Measurements from ENCODE around the gene ALK. TPM values are rescaled to one million over a fixed set of nuclear protein-coding genes. Genes with fewer than 3 reads are reported as not detected.

ALK gene
- total RNA-seq, 2 donors from 2014 or later: not detected

DNA sequence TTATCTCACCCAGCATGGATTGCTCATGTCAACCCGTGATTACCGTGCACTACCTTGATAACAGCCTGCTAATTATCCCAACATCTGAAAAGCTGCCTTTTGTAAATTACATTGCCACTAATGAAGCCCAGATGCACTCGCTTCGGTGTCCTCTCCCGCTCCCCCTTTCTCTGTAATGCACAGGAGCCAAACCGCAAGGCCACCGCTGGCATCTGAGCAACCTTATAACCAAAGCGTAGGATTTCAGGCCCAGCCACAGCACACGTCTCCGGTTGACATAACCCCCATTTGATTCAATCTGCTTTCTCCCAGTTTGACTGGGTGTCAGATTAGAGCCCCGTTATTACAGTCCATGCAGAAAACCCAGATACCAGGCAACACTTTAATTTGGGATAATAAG is 341.2 kb downstream of the ALK start:
- no peak overlapping the region for H3K27ac Mint-ChIP-seq
- H3K27me3 Mint-ChIP-seq: peaks cover 52% of the 10 kb centered on the region
- H3K36me3 Mint-ChIP-seq (ENCODE audit: low read depth): peaks cover 2% of the 10 kb centered on the region
- ATAC-seq: no peak
- DNase-seq: no peak
- no peaks in the 10 kb centered on the region for H3K4me1 Mint-ChIP-seq
- H3K4me3 Mint-ChIP-seq: no peak overlapping the region
- H3K9me3 ChIP-seq (ENCODE audit: control insufficient read depth, low read length, poor library complexity, severe bottlenecking): no peaks in the 10 kb centered on the region

GRCh38 chr2:29579495-29580169 is 341.8 kb downstream of the ALK start:
- H3K4me1 Mint-ChIP-seq: no peaks in the 10 kb centered on the region
- H3K36me3 Mint-ChIP-seq (ENCODE audit: low read depth): peaks cover 2% of the 10 kb centered on the region
- H3K27ac Mint-ChIP-seq: no peak overlapping the region
- H3K9me3 ChIP-seq (ENCODE audit: control insufficient read depth, low read length, poor library complexity, severe bottlenecking): no peaks in the 10 kb centered on the region
- ATAC-seq: no peak
- peaks cover 52% of the 10 kb centered on the region for H3K27me3 Mint-ChIP-seq
- no peak overlapping the region for H3K4me3 Mint-ChIP-seq
- no peak for DNase-seq

- DNase-seq: no peak
- Mint-ChIP-seq H3K36me3 (ENCODE audit: low read depth) (peaks cover 2% of the 10 kb centered on the region), H3K27me3 (peaks cover 47% of the 10 kb centered on the region), H3K4me3 (no peak overlapping the region), H3K27ac (no peak overlapping the region), H3K4me1 (no peaks in the 10 kb centered on the region)
- no peaks in the 10 kb centered on the region for H3K9me3 ChIP-seq (ENCODE audit: control insufficient read depth, low read length, poor library complexity, severe bottlenecking)
- ATAC-seq: no peak
Measured at GRCh38 chr2:29578084-29578598, 343.2 kb downstream of the ALK start.

DNA sequence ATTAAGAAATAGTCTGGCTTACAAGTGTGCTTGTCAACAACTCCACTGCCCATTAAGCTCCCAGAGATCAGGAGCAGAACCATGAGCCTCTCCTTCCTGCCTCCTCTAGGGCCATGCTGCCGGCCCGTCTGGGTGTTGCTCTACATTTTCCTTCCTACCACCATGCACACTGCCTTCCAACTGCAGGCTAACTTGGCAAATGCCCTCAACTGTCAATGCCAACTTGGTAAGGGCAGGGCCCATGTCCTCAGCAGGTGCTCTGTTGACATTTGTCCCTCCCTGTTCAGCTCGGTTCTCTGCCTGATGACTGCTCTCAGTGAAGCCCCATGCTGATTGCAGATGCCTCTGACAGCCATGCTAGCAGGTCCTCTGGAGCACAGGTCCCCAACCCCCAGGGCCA is 345.2 kb downstream of the ALK start:
- no peak for ATAC-seq

DNA sequence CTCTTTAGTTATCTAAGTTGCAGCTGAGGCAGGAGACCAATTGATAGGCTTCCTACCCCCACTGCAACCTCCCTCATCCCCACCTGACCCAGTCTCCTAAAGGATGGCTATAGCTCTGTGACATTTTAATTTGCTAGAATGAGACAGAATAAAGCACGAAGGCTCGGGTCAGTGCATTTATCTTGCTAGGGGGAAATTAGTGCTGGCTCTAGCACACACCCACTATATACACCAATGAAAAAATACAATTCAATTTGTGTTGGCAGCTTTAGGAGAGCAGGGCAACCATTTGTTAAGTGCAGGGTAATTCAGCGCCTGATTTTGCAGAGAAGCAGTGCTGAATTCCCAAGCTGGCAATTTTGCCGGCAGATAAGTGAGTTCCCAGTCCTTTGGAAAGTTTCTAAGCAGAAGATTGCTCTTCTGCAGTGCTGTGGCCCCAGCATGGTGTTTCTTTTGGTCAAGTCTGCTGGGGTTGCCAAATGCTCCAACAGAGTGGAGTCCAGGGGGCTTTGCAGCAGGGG is 346.0 kb downstream of the ALK start:
- no peak for DNase-seq
- H3K9me3 ChIP-seq (ENCODE audit: control insufficient read depth, low read length, poor library complexity, severe bottlenecking): no peaks in the 10 kb centered on the region
- no peak overlapping the region for H3K27ac Mint-ChIP-seq
- peaks cover 53% of the 10 kb centered on the region for H3K27me3 Mint-ChIP-seq
- no peak for ATAC-seq
- no peaks in the 10 kb centered on the region for H3K4me1 Mint-ChIP-seq
- H3K4me3 Mint-ChIP-seq: no peak overlapping the region
- H3K36me3 Mint-ChIP-seq (ENCODE audit: low read depth): peaks cover 2% of the 10 kb centered on the region

More for the DNA sequence above, 345.2 kb downstream of the ALK start:
- DNase-seq: no peak
- no peaks in the 10 kb centered on the region for H3K9me3 ChIP-seq (ENCODE audit: control insufficient read depth, low read length, poor library complexity, severe bottlenecking)
- Mint-ChIP-seq H3K4me3 (no peak overlapping the region), H3K27me3 (peaks cover 53% of the 10 kb centered on the region), H3K27ac (no peak overlapping the region), H3K36me3 (ENCODE audit: low read depth) (peaks cover 2% of the 10 kb centered on the region), H3K4me1 (no peaks in the 10 kb centered on the region)

DNA sequence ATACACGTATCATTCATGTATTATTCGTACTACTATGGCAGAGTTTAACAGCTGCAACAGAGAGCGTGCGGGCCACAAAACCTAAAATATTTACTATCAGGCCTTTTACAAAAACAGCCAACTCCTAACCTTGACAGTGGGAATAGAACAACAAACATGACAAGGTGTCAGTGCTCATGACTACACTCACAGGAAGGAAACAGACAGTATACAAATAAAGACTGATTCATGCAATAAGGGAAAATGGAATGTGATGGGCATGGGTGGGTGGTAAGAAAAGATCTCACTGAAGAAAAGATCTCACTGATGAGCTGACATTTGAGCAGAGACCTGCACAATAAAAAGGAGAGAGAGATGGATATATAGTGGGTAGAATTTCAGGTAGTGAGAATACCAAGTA is 347.8 kb downstream of the ALK start:
- Mint-ChIP-seq H3K27ac (no peak overlapping the region), H3K36me3 (ENCODE audit: low read depth) (peaks cover 2% of the 10 kb centered on the region), H3K4me3 (no peak overlapping the region), H3K4me1 (no peaks in the 10 kb centered on the region), H3K27me3 (peaks cover 54% of the 10 kb centered on the region)
- DNase-seq (no peak), ATAC-seq (no peak)
- H3K9me3 ChIP-seq (ENCODE audit: control insufficient read depth, low read length, poor library complexity, severe bottlenecking): no peaks in the 10 kb centered on the region

- no peaks in the 10 kb centered on the region for H3K9me3 ChIP-seq (ENCODE audit: control insufficient read depth, low read length, poor library complexity, severe bottlenecking)
- no peak overlapping the region for H3K27ac Mint-ChIP-seq
- no peaks in the 10 kb centered on the region for H3K4me1 Mint-ChIP-seq
- ATAC-seq (no peak), DNase-seq (no peak)
- peaks cover 56% of the 10 kb centered on the region for H3K27me3 Mint-ChIP-seq
- H3K4me3 Mint-ChIP-seq: no peak overlapping the region
- peaks cover 2% of the 10 kb centered on the region for H3K36me3 Mint-ChIP-seq (ENCODE audit: low read depth)
Measured at GRCh38 chr2:29573147-29573546, 348.2 kb downstream of the ALK start.

DNA sequence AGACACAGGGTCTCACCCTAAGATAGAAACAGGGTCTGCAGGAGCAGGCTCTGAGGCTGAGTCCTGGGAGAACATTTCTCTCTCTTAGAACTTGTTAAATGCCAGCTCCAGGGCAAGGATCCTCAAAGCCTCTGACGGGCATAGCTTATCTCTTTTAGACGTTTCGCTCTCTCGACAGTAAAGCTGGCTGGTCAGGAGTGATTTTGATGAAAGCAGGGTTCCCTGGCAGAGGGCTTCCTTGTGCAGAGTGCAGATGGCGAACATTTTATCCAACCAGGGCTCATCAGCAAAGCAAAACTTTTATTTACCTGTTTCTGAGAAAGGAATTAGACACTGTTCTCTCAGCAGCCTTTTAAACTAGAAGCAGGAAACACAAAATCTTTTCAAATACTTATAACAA is 350.8 kb downstream of the ALK start:
- Mint-ChIP-seq H3K27ac (no peak overlapping the region), H3K27me3 (peaks cover 46% of the 10 kb centered on the region)

DNA sequence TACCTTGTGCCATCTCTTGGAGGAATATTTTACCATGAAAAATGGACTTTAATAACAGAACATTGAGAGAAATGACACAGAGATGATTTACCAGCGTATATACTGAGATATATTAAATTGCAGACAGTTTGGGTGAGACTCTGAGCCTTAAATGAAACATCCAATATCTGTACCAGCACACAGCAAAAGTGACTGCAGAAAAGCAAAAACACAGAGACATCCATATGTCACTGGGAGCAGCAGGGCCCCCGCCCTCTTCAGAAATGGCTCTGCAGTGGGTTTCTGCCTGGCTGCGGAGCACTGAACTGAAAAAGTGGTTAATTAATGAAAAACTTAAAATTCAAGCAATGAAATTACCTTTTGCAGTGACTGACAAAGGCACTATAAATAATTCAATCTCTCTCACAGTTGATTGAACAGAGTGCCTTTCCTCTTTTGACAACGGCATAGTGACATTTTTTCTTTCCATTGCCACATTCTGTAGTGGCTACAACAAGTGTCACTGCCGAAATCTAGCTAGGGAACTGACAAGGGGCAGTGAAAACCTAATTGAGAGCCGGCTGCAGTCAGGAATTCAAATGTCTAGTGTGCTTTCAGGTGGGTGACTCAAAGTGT is 353.4 kb downstream of the ALK start:
- no peak for ATAC-seq
- DNase-seq: no peak

More for the DNA sequence above, 350.8 kb downstream of the ALK start:
- DNase-seq (no peak), ATAC-seq (no peak)
- H3K4me3 Mint-ChIP-seq: no peak overlapping the region
- H3K36me3 Mint-ChIP-seq (ENCODE audit: low read depth): no peaks in the 10 kb centered on the region
- no peaks in the 10 kb centered on the region for H3K9me3 ChIP-seq (ENCODE audit: control insufficient read depth, low read length, poor library complexity, severe bottlenecking)
- H3K4me1 Mint-ChIP-seq: peaks cover 2% of the 10 kb centered on the region

DNA sequence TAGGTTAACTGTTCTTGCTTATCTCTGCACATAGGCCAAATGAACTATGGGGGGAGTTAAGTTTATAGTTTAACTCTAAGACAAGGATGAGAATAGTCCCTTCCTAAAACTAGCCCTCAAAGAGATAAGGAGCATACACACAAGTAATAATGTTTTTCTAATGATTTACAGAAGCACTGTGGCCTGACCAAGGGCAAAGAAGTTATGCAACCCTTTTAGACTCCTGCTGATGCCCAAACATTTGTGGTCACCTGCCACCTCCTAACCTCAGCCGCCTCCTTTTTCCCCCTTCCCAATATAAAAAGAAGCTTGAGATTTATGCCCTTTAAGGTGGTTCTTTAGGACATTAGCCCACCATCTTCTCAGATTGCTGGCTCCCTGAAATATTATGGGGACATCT is 357.7 kb downstream of the ALK start:
- H3K27ac Mint-ChIP-seq: no peak overlapping the region
- no peak for DNase-seq
- peaks cover 2% of the 10 kb centered on the region for H3K4me1 Mint-ChIP-seq
- ATAC-seq: no peak
- H3K9me3 ChIP-seq (ENCODE audit: control insufficient read depth, low read length, poor library complexity, severe bottlenecking): no peaks in the 10 kb centered on the region
- H3K27me3 Mint-ChIP-seq: peaks cover 43% of the 10 kb centered on the region
- H3K4me3 Mint-ChIP-seq: no peak overlapping the region
- H3K36me3 Mint-ChIP-seq (ENCODE audit: low read depth): no peaks in the 10 kb centered on the region

More for the DNA sequence above, 353.4 kb downstream of the ALK start:
- H3K4me1 Mint-ChIP-seq: peaks cover 2% of the 10 kb centered on the region
- no peaks in the 10 kb centered on the region for H3K9me3 ChIP-seq (ENCODE audit: control insufficient read depth, low read length, poor library complexity, severe bottlenecking)
- H3K36me3 Mint-ChIP-seq (ENCODE audit: low read depth): no peaks in the 10 kb centered on the region
- H3K4me3 Mint-ChIP-seq: no peak overlapping the region
- peaks cover 55% of the 10 kb centered on the region for H3K27me3 Mint-ChIP-seq
- no peak overlapping the region for H3K27ac Mint-ChIP-seq

GRCh38 chr2:29562896-29563295 is 358.5 kb downstream of the ALK start:
- Mint-ChIP-seq H3K36me3 (ENCODE audit: low read depth) (no peaks in the 10 kb centered on the region), H3K4me1 (peaks cover 2% of the 10 kb centered on the region), H3K27me3 (peaks cover 39% of the 10 kb centered on the region), H3K4me3 (no peak overlapping the region), H3K27ac (no peak overlapping the region)
- DNase-seq (no peak), ATAC-seq (no peak)
- no peaks in the 10 kb centered on the region for H3K9me3 ChIP-seq (ENCODE audit: control insufficient read depth, low read length, poor library complexity, severe bottlenecking)

DNA sequence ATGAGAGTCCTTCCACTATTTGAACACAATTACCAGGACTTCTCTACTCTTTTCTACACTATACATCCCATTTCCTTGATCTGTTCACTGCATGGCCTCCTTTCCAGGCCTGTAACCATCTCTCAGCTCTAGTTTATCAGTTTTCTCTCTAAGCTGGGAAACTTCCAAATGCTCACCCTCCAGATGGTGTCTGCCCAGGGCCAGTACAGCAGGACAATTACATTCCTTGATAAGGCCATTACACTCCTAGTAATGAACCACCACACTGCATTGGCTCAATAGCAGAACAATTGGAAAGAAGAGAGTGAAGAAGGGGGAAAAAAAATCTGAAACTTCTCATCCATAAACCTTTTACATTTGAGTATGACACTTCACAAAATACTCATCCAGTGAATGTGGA is 359.1 kb downstream of the ALK start:
- Mint-ChIP-seq H3K27me3 (peaks cover 39% of the 10 kb centered on the region), H3K36me3 (ENCODE audit: low read depth) (no peaks in the 10 kb centered on the region), H3K27ac (no peak overlapping the region), H3K4me1 (peaks cover 2% of the 10 kb centered on the region), H3K4me3 (no peak overlapping the region)
- H3K9me3 ChIP-seq (ENCODE audit: control insufficient read depth, low read length, poor library complexity, severe bottlenecking): no peaks in the 10 kb centered on the region
- DNase-seq: no peak
- no peak for ATAC-seq

DNA sequence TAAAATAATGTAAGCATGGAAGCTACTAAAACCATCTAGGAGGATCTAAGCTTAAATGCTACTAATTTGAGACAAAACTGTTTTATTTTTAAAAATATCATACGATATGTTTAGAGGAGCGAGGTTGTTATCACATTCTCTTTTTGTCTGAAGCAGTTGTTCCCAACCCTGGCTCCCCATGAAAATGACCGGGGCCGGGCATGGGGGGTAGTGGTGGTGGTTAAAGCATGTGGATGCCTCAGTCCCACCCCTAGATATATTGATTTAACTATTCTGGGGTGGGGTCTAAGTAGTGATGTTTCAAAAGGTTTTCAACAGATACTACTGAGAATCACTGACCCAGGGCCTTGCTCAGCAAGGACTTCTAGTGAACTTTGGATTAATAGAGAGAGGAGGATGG is 359.8 kb downstream of the ALK start:
- Mint-ChIP-seq H3K27ac (no peak overlapping the region), H3K27me3 (peaks cover 41% of the 10 kb centered on the region), H3K36me3 (ENCODE audit: low read depth) (no peaks in the 10 kb centered on the region), H3K4me3 (no peak overlapping the region), H3K4me1 (peaks cover 2% of the 10 kb centered on the region)
- ATAC-seq (no peak), DNase-seq (no peak)
- no peaks in the 10 kb centered on the region for H3K9me3 ChIP-seq (ENCODE audit: control insufficient read depth, low read length, poor library complexity, severe bottlenecking)

DNA sequence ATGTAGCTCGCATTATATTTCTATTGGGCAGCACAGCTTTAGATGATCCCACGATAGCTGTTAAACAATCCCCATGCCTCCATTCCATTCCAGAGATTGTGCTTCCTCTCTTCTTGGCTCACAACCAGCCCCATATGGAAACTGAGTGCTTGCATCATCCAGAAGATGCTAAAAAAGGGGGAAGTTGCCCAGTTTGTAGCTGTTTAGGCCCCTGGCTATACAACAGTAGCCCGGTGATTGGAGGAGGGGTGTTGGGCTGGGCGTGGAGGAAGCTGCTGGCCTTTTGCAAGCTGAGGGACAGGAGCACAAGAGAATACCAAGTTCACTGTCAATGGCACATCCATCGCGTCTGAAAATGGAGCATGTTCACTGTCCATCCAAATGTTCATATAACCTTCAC is 360.2 kb downstream of the ALK start:
- Mint-ChIP-seq H3K4me3 (no peak overlapping the region), H3K27me3 (peaks cover 41% of the 10 kb centered on the region), H3K36me3 (ENCODE audit: low read depth) (no peaks in the 10 kb centered on the region), H3K4me1 (no peaks in the 10 kb centered on the region), H3K27ac (no peak overlapping the region)
- ATAC-seq (no peak), DNase-seq (no peak)
- H3K9me3 ChIP-seq (ENCODE audit: control insufficient read depth, low read length, poor library complexity, severe bottlenecking): no peaks in the 10 kb centered on the region

Measured in T-helper 17 cell (primary cell).